HepG2 (cell line): Measurements from ENCODE around the gene RUNDC1. TPM values are rescaled to one million over a fixed set of nuclear protein-coding genes. Genes with fewer than 3 reads are reported as not detected.

Experiments
- CENPT ChIP-seq: sonication (generic); formaldehyde crosslinking; IDR thresholded peaks from 2 replicates; pipeline ENCODE4 v1.8.0; 2022; ENCODE audit warnings: low read depth, mild to moderate bottlenecking, moderate library complexity, missing genetic modification reagents
- FOXO1 ChIP-seq: sonication (generic); formaldehyde crosslinking; IDR thresholded peaks from 2 replicates; pipeline ENCODE4 v1.4.0; 2020; ENCODE audit warnings: missing genetic modification reagents
- KAT7 ChIP-seq: IDR thresholded peaks from 2 replicates; pipeline ENCODE4 v1.6.1; 2018; ENCODE audit warnings: borderline replicate concordance, missing compliant biosample characterization
- MAF1 ChIP-seq: sonication (generic); formaldehyde crosslinking; IDR thresholded peaks from 2 replicates; pipeline ENCODE4 v1.5.0; 2020; ENCODE audit warnings: missing genetic modification reagents, borderline replicate concordance
- MXD4 ChIP-seq: IDR thresholded peaks from 2 replicates; pipeline ENCODE4 v1.6.1; 2016; ENCODE audit warnings: mild to moderate bottlenecking, missing biosample characterization, missing genetic modification reagents
- NFIC ChIP-seq: IDR thresholded peaks from 2 replicates; pipeline ENCODE4 v1.6.1; 2012; ENCODE audit warnings: mild to moderate bottlenecking, low read length, inconsistent platforms
- NFRKB ChIP-seq: fragments of 450-650 bp; IDR thresholded peaks from 2 replicates; pipeline ENCODE4 v1.6.1; 2017
- PAF1 ChIP-seq: IDR thresholded peaks from 2 replicates; pipeline ENCODE4 v1.6.1; 2016; ENCODE audit warnings: missing genetic modification reagents, missing compliant biosample characterization
- PHB2 ChIP-seq: fragments of 450-650 bp; IDR thresholded peaks from 2 replicates; pipeline ENCODE4 v1.6.1; 2018; ENCODE audit not compliant: partially characterized antibody
- POLR2AphosphoS5 ChIP-seq: IDR thresholded peaks from 2 replicates; pipeline ENCODE4 v1.6.1; 2012; ENCODE audit warnings: low read depth, low read length
- PPARG ChIP-seq: conservative IDR thresholded peaks from 2 replicates; pipeline ENCODE4 v1.6.1; 2016; ENCODE audit warnings: missing biosample characterization, missing genetic modification reagents
- STAG1 ChIP-seq: sonication (generic); formaldehyde crosslinking; IDR thresholded peaks from 2 replicates; pipeline ENCODE4 v1.4.0; 2020; ENCODE audit warnings: missing genetic modification reagents
- TBX3 ChIP-seq: fragments of 450-650 bp; IDR thresholded peaks from 2 replicates; pipeline ENCODE4 v1.6.1; 2017; ENCODE audit warnings: antibody characterized with exemption, mild to moderate bottlenecking, inconsistent platforms, borderline replicate concordance
- ZKSCAN1 ChIP-seq: fragments of 150-350 bp; IDR thresholded peaks from 2 replicates; pipeline ENCODE4 v1.6.1; 2014; ENCODE audit warnings: low read length
- ZNF10 ChIP-seq: sonication (generic); formaldehyde crosslinking; IDR thresholded peaks from 2 replicates; pipeline ENCODE4 v1.4.0; 2020; ENCODE audit warnings: mild to moderate bottlenecking, low read depth, missing genetic modification reagents, borderline replicate concordance
- ZNF121 ChIP-seq: sonication (generic); formaldehyde crosslinking; IDR thresholded peaks from 2 replicates; pipeline ENCODE4 v1.5.0; 2020; ENCODE audit warnings: mild to moderate bottlenecking, missing genetic modification reagents
- ZNF263 ChIP-seq: sonication (generic); formaldehyde crosslinking; IDR thresholded peaks from 2 replicates; pipeline ENCODE4 v1.4.0; 2020; ENCODE audit warnings: missing genetic modification reagents
- ZNF343 ChIP-seq: sonication (generic); formaldehyde crosslinking; IDR thresholded peaks from 2 replicates; pipeline ENCODE4 v1.4.0; 2020; ENCODE audit warnings: mild to moderate bottlenecking, missing genetic modification reagents
- ZNF451 ChIP-seq: sonication (generic); formaldehyde crosslinking; IDR thresholded peaks from 2 replicates; pipeline ENCODE4 v1.5.0; 2020; ENCODE audit warnings: mild to moderate bottlenecking, missing genetic modification reagents
- ZNF558 ChIP-seq: sonication (generic); formaldehyde crosslinking; IDR thresholded peaks from 2 replicates; pipeline ENCODE4 v1.9.0; 2022; ENCODE audit warnings: mild to moderate bottlenecking, missing genetic modification reagents, borderline replicate concordance
- ZNF652 ChIP-seq: IDR thresholded peaks from 2 replicates; pipeline ENCODE4 v1.6.1; 2016; ENCODE audit warnings: low read depth, borderline replicate concordance
- ZNF709 ChIP-seq: sonication (generic); formaldehyde crosslinking; IDR thresholded peaks from 2 replicates; pipeline ENCODE4 v1.5.0; 2020; ENCODE audit warnings: mild to moderate bottlenecking, missing genetic modification reagents
- ZSCAN21 ChIP-seq: sonication (generic); formaldehyde crosslinking; IDR thresholded peaks from 2 replicates; pipeline ENCODE4 v1.8.0; 2022; ENCODE audit warnings: mild to moderate bottlenecking, missing genetic modification reagents, moderate library complexity, borderline replicate concordance
- polyA plus RNA-seq, 8 experiments: library from polyadenylated mRNA; depleted of rRNA in 3 of 8; stranded (reverse) in 7 of 8; unstranded in 1 of 8; fragments of >200 nt; fragmentation: Illumina TruSeq in 4 of 8; extraction: Trizol in 4 of 8; gene quantifications; 2 replicates each; pipeline versions ENCODE4 v1.2.1 to v1.2.3, GENCODE V29; 2011 to 2016; ENCODE audit warnings: low read depth in 4 of 8, missing spikeins in 1 of 8, mixed read lengths in 1 of 8; ENCODE audit not compliant: insufficient read depth in 1 of 8
- total RNA-seq, 5 experiments: library from RNA; depleted of rRNA; stranded (reverse); fragments of >200 nt; fragmentation: Illumina TruSeq; extraction: Trizol; gene quantifications; 2 replicates each; pipeline ENCODE4 v1.2.3, GENCODE V29; 2016; ENCODE audit warnings: low read depth in 1 of 5
- TF ChIP-seq, protein P1 (sequence below): sonication (generic); formaldehyde crosslinking; IDR thresholded peaks from 2 replicates; pipeline ENCODE4 v1.8.0; 2022; ENCODE audit warnings: missing genetic modification reagents, mild to moderate bottlenecking, moderate library complexity, borderline replicate concordance
- TF ChIP-seq, protein P2 (sequence below): sonication (generic); formaldehyde crosslinking; IDR thresholded peaks from 2 replicates; pipeline ENCODE4 v1.8.0; 2022; ENCODE audit warnings: mild to moderate bottlenecking, missing genetic modification reagents; ENCODE audit not compliant: insufficient replicate concordance
- TF ChIP-seq, protein P3 (sequence below): IDR thresholded peaks from 2 replicates; pipeline ENCODE4 v1.6.1; 2016; ENCODE audit warnings: missing genetic modification reagents, missing compliant biosample characterization
- TF ChIP-seq, protein P4 (sequence below): sonication (generic); formaldehyde crosslinking; IDR thresholded peaks from 2 replicates; pipeline ENCODE4 v1.9.0; 2021; ENCODE audit warnings: missing genetic modification reagents, mild to moderate bottlenecking, borderline replicate concordance

The RUNDC1 gene
- total and polyA plus RNA-seq, 2 of the 13 experiments (the other 11 are each of a cell fraction or from before 2014, with no cell fraction given) = 10.3 to 11.4 TPM

DNA sequence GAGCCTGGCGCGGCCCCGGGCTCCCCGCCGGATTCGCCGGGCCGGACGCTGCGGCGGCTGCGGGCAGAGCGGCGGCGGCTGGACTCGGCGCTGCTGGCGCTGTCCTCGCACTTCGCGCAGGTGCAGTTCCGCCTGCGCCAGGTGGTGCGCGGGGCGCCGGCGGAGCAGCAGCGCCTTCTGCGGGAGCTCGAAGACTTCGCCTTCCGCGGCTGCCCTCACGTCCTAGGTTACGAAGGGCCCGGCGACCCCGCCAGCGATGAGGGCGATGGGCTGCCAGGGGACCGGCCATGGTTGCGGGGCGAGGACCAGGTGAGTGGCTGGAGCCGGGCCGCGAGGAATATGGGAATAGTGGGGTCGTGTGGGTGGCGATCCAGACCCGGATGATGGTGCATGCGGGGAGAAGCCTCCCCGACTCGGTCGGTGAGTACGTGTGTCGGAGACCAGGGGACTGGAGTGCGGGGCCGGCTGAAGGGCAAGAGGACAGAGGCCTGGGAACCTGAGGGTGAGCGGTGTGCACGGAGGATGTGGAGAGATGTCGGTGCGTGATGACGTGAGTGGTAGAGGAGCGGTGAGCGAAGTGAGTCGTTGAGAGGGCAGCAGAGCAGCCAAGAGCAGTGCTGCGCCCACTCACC lies 517 bp downstream of the RUNDC1 start (continued):
- TF ChIP-seq PAF1 = no peak
- no peak for TF ChIP-seq NFIC
- TF ChIP-seq, protein P1, sequence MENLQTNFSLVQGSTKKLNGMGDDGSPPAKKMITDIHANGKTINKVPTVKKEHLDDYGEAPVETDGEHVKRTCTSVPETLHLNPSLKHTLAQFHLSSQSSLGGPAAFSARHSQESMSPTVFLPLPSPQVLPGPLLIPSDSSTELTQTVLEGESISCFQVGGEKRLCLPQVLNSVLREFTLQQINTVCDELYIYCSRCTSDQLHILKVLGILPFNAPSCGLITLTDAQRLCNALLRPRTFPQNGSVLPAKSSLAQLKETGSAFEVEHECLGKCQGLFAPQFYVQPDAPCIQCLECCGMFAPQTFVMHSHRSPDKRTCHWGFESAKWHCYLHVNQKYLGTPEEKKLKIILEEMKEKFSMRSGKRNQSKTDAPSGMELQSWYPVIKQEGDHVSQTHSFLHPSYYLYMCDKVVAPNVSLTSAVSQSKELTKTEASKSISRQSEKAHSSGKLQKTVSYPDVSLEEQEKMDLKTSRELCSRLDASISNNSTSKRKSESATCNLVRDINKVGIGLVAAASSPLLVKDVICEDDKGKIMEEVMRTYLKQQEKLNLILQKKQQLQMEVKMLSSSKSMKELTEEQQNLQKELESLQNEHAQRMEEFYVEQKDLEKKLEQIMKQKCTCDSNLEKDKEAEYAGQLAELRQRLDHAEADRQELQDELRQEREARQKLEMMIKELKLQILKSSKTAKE = 0 out of 2 replicates have a peak, but pooled peaks have one; percentile 55
- TF ChIP-seq ZNF558 (CRISPR knock-in tag) = peak; percentile 77; the same call in 1 of the 2 replicates
- TF ChIP-seq POLR2AphosphoS5 = 0 out of 2 replicates have a peak, but pooled peaks have one; percentile 22
- TF ChIP-seq KAT7 (CRISPR knock-in tag) = peak; percentile 38; the same call in 1 of the 2 replicates
- TF ChIP-seq ZSCAN21 (CRISPR knock-in tag) = peak; percentile 62; the same call in 1 of the 2 replicates
- peak; percentile 27; the same call in 1 of the 2 replicates for TF ChIP-seq ZNF121 (CRISPR knock-in tag)
- TF ChIP-seq TBX3 = no peak
- peak; percentile 2; the same call in 1 of the 2 replicates for TF ChIP-seq MXD4 (CRISPR knock-in tag)
- no peak for TF ChIP-seq NFRKB
- TF ChIP-seq, protein P2, sequence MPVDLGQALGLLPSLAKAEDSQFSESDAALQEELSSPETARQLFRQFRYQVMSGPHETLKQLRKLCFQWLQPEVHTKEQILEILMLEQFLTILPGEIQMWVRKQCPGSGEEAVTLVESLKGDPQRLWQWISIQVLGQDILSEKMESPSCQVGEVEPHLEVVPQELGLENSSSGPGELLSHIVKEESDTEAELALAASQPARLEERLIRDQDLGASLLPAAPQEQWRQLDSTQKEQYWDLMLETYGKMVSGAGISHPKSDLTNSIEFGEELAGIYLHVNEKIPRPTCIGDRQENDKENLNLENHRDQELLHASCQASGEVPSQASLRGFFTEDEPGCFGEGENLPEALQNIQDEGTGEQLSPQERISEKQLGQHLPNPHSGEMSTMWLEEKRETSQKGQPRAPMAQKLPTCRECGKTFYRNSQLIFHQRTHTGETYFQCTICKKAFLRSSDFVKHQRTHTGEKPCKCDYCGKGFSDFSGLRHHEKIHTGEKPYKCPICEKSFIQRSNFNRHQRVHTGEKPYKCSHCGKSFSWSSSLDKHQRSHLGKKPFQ (CRISPR knock-in tag) = no peak
- TF ChIP-seq PHB2 = no peak
- TF ChIP-seq STAG1 (CRISPR knock-in tag) = peak; percentile 70
- no peak for TF ChIP-seq MAF1
- no peak for TF ChIP-seq PPARG
- TF ChIP-seq, protein P3, sequence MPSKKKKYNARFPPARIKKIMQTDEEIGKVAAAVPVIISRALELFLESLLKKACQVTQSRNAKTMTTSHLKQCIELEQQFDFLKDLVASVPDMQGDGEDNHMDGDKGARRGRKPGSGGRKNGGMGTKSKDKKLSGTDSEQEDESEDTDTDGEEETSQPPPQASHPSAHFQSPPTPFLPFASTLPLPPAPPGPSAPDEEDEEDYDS (CRISPR knock-in tag) = no peak
- no peak for TF ChIP-seq ZKSCAN1
- TF ChIP-seq, protein P4, sequence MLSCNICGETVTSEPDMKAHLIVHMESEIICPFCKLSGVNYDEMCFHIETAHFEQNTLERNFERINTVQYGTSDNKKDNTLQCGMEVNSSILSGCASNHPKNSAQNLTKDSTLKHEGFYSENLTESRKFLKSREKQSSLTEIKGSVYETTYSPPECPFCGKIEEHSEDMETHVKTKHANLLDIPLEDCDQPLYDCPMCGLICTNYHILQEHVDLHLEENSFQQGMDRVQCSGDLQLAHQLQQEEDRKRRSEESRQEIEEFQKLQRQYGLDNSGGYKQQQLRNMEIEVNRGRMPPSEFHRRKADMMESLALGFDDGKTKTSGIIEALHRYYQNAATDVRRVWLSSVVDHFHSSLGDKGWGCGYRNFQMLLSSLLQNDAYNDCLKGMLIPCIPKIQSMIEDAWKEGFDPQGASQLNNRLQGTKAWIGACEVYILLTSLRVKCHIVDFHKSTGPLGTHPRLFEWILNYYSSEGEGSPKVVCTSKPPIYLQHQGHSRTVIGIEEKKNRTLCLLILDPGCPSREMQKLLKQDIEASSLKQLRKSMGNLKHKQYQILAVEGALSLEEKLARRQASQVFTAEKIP (CRISPR knock-in tag) = no peak
- 0 out of 2 replicates have a peak, but pooled peaks have one; percentile 1 for TF ChIP-seq FOXO1 (CRISPR knock-in tag)
- TF ChIP-seq CENPT (CRISPR knock-in tag) = peak; percentile 66; the same call in 1 of the 2 replicates
- 0 out of 2 replicates have a peak, but pooled peaks have one; percentile 59 for TF ChIP-seq ZNF451 (CRISPR knock-in tag)
- TF ChIP-seq ZNF10 (CRISPR knock-in tag) = no peak
- no peak for TF ChIP-seq ZNF343
- TF ChIP-seq ZNF263 (CRISPR knock-in tag) = no peak
- peak; percentile 71 for TF ChIP-seq ZNF709 (CRISPR knock-in tag)
- no peak for TF ChIP-seq ZNF652 (CRISPR knock-in tag)
